AG09319 (cell line): Measurements from ENCODE around the gene ARHGAP45.

Experiments used
- DNase-seq: peaks from one replicate; pipeline ENCODE4 v3.0.0-alpha.2; 2010; ENCODE audit warnings: low read depth; ENCODE audit errors: extremely low read depth
- TF ChIP-seq, protein P1 (sequence below): IDR thresholded peaks from 2 replicates; pipeline ENCODE4 v1.5.1; 2011; ENCODE audit warnings: low read depth, mild to moderate bottlenecking, inconsistent platforms, low read length, moderate library complexity

ARHGAP45 gene

DNA sequence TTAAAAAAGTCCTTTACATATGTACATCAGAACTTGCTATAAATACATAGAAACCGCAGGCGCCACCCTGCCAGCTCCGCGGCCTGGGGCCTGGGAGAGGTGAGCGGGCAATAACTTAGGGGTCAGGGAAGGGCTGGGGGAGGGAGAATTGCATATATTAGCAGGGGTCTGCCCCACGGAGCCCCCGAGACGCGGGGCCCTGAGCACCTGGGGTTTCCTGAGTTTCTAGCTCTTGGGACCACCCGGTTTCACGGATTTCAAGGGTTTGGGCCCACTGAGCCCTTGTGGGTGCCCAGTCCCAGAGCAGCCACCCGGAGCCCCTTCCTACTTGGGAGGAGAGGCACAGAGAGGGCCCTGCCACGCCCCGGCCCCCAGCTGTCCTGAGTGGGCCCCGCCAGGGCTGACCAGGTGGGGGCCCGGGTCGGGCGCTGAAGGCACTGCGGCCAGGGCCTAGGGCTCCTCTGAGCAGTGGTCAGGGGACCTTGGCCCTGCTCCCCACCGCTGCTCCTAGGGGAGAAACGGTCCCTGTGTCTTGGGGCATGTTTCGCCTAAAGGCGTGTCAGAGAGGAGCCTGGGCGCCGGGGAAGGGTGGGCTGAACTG is 40.8 kb downstream of the ARHGAP45 start:
- DNase-seq = no peak
- TF ChIP-seq, protein P1, sequence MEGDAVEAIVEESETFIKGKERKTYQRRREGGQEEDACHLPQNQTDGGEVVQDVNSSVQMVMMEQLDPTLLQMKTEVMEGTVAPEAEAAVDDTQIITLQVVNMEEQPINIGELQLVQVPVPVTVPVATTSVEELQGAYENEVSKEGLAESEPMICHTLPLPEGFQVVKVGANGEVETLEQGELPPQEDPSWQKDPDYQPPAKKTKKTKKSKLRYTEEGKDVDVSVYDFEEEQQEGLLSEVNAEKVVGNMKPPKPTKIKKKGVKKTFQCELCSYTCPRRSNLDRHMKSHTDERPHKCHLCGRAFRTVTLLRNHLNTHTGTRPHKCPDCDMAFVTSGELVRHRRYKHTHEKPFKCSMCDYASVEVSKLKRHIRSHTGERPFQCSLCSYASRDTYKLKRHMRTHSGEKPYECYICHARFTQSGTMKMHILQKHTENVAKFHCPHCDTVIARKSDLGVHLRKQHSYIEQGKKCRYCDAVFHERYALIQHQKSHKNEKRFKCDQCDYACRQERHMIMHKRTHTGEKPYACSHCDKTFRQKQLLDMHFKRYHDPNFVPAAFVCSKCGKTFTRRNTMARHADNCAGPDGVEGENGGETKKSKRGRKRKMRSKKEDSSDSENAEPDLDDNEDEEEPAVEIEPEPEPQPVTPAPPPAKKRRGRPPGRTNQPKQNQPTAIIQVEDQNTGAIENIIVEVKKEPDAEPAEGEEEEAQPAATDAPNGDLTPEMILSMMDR = no peak

DNA sequence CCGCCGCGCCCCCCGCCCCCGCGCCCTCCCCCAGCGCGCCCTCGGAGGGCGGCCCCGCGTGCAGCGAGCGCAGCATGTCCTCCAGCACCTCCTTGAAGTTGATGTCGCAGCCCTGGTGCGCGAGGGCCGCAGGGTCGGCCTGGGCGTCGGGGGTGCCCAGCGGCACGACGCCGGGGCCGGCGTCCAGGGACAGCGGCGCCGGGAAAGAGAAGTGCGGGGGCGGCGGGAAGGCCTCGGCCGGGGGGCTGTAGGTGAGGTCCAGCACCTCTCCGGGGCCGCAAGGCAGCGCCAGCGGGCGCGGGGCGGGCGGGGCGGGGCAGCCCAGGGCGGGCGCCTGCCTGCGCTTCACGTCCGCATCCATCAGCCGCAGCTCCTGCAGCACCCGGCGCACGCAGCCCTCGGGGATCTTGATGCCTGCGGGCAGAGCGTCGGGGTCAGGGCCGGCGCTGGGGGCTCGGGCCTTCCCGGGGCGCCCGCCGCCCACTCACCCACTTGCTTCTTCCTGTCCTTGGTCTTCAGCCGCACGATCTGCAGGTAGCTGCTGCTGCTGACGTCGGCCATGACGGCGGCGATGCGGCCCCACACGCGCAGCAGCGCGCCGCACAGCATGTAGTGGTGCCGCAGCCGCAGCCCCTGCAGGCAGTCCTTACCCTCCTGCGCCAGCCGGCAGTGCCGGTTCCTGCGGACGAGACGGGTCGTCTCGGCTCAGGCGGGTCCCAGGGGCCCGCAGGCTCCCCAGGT is 41.5 kb downstream of the ARHGAP45 start:
- no peak for DNase-seq
- TF ChIP-seq, protein P1 = no peak

DNA sequence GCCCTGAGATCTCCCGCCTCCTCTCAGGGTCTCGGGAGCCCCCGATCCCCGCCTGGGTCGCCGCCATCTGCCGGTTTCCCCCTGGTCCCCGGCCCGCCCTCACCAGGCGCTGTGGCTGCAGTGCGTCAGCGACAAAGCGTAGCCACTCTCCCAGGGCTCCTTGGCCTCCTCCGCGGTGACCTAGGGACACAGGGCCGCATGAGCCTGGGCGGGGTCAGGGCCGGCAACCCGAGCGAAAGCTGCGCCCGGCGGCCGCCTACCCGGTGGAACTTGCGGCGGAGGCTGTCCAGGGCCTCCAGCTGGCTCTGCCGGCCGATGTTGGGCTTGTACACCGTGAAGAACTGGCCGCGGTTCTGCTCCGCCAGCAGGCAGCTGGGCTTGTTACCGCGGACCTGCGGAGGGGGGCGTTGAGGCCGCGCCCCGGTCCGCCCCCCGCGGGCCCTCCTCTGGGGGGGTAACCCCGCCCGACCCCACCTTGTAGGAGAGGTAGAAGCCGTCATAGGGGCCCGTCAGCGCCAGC is 42.1 kb downstream of the ARHGAP45 start:
- TF ChIP-seq, protein P1 = no peak
- no peak for DNase-seq

DNA sequence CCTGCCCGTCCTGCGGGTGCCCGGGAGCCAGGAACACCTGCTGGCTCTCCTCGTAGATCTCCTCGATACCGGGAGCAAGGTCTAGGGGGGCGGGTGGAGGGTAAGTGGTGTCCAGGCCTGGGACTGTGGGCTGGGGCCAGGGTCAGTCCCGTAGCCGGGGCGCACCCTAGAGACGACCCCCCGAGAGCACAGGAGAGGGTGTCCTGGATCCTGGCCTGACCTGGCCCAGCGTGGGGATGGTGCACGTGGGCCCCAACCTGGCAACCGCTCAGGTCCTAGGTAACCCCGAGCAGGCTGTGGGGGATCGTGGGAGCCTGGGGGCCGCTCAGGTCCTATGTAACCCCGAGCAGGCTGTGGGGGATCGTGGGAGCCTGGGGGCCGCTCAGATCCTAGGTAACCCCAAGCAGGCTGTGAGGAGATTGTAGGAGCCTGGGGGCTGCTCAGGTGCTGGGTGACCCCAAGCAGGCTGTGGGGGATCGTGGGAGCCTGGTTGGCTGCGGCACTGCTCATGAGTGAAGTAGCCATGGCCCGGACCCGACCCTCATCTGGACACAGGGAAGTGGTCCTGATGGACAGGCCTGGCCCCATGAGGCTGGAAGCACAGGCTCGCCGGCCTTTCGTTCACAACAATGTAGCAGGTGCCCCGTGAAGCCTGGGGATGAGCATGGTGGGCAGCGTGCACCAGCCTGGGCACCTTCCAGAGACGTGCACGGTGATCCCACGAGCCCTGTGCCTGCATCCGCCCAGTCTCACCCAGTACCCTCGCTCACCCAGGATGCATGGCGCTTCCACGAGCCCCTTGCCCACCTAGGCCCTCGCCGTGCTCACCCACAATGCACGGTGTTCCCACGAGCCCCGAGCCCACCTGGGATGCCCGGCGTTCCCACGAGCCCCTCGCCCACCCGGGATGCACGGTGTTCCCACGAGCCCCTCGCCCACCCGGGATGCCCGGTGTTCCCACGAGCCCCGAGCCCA is 43.0 kb downstream of the ARHGAP45 start:
- no peak for DNase-seq
- TF ChIP-seq, protein P1 = no peak

DNA sequence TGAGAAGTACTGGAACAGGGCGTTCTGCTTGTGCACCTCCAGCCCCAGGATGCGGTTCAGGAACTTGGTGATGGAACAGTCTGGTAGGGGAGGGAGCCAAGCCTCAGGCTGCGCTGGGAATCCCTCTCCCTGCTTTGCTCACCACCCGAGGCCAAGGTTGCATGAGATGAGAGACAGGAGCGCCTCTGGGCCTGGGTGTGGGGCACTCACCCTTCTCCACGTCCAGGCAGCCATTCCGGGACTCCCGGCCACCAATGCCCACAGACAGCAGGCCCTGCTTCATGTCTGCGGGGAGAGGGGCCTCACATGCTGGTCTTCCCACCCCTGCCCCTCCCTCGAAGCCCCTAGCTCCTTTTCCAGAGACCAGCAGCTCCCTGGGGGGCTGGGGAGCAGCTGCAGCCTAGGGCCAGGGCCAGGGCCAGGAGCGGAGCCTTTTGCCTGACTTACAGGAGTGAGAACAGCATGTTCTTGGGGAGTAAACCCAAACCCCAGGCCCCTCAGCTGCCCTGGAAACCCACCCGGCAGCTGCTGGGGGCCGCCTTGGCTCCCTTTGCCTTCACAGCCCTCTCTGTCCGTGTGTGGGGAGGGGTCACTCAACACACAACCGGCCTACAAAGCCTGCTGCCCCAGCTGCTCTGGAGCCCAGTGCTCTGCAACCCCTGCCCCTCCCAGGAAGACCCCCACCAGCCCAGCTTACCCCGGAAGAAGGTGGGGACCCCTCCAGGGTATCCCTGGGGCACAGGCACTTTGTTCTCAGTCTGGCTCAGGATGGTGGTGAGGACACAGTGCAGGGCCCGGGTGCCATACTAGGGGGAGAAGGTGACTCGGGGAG is 44.1 kb downstream of the ARHGAP45 start:
- TF ChIP-seq, protein P1 = no peak
- no peak for DNase-seq

DNA sequence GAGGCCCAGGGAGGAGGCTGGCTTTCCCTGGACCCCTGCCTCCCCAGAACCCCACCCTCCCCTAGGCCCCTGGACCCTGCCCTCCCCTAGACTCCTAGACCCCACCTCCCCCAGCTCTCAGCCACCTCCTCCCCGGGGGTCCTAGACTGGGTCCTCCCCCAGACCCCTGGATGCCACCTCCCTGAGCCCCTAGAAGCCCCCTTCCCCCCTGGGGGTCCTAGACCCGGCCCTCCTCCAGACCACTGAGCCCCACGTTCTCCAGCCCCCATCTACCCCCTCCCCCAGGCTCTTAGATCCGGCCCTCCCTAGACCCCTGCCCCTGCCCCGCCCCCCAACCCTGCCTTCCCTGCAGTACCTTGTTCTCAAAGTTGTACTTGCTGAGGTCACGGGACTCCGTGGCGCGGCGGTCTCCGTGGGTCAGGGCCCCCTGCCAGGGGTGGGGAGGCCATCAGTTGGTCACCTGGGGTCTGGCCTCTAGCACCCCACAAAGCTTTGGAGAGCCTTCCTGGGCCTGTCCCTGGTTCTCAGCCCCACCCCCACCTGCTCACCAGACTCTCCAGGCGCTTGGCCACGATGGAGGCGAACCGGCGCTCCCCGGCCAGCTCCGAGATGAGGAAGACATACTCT is 44.8 kb downstream of the ARHGAP45 start:
- DNase-seq = no peak
- TF ChIP-seq, protein P1 = no peak
